GM19324 (cell line): ENCODE results near the gene OPTC.

Experiments used
- ATAC-seq: cut with Tn5 transposase; IDR thresholded peaks from one replicate; pipeline ENCODE4 v1.9.1; 2021; ENCODE audit warnings: mild to moderate bottlenecking, moderate library complexity; ENCODE audit not compliant: unreplicated experiment, low FRiP score

OPTC gene

DNA sequence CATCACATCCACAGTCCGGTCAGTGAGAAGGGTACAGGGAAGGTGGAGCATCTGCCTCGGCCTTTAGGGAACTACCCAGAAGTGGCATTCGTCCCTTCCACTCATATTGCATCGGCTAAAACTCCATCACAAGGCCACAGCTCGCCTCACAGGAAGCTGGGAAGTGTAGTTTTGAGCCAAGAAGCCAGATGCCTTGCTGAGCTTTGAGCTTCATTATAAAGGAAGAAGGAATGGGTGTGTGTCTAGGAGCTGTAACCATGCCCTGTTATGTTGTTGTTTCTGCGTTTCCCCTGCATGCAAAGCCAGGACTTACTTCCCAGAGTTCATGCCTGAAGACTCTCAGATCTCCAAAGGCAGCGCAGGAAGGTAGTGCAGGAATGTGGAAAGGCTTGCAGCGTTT is 61.1 kb downstream of the OPTC start:
- no peak for ATAC-seq

DNA sequence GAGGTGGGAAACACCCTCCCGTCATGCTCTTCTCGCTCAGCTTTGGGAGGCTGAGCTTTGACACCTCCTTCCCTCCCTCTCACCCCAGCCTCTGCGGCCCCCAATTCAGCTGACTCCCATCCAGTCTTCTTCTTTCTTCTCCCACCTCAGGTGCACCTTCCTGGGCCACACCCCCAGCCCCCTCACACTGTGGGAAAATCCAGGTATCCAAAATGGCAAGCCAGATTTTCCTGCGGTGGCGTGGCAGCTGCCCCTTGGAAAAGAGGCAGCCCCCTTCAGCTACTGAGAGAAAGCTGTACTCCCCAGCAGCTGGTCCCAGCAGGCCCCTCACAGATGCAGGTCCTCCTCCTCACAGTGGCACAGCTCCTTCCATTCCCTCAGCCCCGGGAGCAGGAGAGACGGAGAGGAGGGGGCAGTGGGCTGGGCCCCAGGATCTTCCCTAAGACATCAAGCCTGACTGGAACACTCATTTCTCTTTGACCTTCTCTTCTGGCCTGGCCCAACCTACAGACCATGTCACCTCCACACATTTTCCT is 61.6 kb downstream of the OPTC start:
- ATAC-seq: no peak

DNA sequence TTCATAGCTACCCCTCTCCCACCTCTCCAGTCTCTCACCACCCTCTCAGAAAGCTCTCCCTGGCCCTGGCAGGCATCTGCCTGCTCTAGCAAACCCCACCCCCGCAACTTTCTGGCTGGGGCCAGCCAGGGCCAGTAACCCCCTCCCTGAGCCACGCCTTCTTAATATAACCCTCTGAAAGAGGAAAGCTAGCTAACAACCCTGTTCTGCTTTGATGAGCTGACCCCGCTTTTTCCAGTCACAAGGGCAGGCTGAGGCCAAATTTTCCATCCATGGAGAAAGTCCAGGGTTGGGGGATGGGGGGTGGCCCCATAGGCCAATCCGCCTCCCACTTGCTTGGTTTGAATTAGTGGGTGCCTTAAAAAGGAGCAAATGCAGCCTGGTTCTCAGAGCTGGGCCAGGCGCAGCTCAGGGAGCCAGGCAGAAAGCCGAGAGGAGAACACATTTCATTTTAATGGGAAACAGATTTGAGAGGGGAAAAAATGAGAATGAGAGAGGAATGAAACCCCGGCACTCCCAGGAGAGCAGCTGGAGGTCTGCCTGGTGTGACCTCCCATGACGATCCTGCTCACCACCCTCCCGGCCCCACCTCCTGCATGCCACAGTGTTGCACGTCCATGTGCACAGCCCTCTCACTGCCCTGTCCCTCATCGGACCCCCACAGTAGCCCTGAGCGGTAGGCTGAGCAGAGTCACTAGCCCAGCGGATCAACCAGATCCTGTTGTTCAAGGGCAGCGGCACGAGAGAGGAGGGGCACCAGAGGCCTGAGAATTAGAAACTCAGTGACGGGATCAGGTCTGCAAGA is 62.3 kb downstream of the OPTC start:
- ATAC-seq: no peak

DNA sequence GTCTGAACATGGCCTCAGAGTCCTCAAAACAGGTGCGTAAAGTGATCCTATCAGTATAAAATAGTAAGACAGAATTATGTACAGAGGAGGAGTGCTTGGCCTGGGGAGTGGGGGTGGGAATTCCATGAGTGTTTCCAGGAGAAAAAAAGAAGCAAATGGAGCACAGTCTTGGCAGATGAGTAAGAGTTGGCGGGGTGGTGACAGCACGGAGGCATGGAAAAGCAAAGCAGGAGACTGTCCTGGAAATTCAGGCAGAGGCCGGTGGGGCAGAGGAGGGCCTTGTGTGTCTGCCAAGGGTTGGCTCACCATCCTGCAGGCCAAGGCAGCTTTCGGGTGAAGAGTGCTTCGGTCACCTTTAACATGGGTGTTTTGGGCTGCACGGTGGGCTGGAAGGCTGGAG is 63.4 kb downstream of the OPTC start:
- no peak for ATAC-seq

DNA sequence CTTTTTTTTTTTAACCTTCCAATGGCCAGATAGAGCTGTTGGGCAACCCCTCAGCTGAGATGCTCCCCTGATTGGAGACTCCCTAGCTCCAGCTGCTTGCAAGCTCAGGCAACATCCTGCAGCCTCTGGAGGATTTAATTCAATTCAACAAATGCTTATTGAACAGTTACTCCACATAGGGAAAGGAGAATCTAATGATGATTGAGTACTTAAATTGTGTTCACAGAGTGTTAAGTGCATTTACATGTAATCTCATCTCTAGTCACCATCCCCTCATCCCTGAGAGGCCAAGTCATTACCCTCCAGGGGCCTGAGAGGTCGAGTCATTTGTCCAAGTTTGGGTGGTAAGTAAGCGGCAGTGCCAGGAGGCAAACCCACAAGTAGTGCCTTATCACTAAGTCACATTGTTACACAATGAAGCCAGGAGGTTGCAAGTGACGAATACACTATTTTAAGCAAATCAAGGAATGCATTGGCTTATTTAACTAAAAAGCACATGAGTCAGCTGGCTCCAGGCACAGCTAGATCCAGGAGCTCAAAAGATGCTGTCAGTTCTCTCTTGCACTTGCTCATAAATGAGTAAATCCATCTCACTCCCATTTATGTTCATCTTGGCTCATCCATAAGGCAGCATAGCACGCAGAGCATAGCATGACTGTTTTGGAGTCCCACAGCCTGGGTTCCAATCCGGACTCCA is 64.3 kb downstream of the OPTC start:
- ATAC-seq: no peak
